PC-9 (cell line): ENCODE data around the gene TCEANC.

Experiments
- EZH2 ChIP-seq: fragments of 200-600 bp; sonication (generic); IDR thresholded peaks from 2 replicates; pipeline ENCODE4 v1.8.0; 2017; ENCODE audit warnings: antibody characterized with exemption, low read depth
- TF ChIP-seq, protein P1 (sequence below): fragments of 200-600 bp; sonication (generic); conservative IDR thresholded peaks from 2 replicates; pipeline ENCODE4 v1.6.1; 2017; ENCODE audit warnings: mixed run types, antibody characterized with exemption, mild to moderate bottlenecking, moderate library complexity

DNA sequence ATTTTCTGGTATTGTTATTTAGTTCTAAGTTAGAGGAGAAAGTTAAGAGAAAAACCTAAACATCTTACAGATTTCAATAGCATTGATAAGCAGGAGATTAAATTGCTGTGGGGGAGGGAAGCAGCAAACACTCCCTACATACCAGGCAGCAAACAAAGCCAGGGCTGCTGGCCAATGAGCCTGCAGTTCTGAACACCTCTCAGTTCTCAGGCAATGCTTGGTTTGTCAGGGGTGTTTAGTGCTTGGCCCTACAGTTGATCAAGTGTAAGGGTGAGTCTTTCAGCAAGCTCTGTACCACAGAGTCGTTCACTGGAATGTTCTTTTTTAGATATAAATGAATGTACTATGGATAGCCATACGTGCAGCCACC is 45.0 kb upstream of the TCEANC start:
- TF ChIP-seq, protein P1, sequence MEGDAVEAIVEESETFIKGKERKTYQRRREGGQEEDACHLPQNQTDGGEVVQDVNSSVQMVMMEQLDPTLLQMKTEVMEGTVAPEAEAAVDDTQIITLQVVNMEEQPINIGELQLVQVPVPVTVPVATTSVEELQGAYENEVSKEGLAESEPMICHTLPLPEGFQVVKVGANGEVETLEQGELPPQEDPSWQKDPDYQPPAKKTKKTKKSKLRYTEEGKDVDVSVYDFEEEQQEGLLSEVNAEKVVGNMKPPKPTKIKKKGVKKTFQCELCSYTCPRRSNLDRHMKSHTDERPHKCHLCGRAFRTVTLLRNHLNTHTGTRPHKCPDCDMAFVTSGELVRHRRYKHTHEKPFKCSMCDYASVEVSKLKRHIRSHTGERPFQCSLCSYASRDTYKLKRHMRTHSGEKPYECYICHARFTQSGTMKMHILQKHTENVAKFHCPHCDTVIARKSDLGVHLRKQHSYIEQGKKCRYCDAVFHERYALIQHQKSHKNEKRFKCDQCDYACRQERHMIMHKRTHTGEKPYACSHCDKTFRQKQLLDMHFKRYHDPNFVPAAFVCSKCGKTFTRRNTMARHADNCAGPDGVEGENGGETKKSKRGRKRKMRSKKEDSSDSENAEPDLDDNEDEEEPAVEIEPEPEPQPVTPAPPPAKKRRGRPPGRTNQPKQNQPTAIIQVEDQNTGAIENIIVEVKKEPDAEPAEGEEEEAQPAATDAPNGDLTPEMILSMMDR: no peak
- no peak for TF ChIP-seq EZH2
